HL-60 (cell line): ENCODE measurements around the gene POLD3.

Source experiments
- DNase-seq, 2 experiments: peaks; one replicate each; pipeline ENCODE4 v3.0.0-alpha.2; 2010 to 2020; ENCODE audit warnings: low read depth in 1 of 2, low spot score in 1 of 2
- H3K27ac ChIP-seq: fragments of 250-450 bp; sonication (Bioruptor Pico); replicated peaks from 2 replicates; pipeline ENCODE4 v1.5.1; 2020; ENCODE audit warnings: mild to moderate bottlenecking, moderate library complexity
- H3K27me3 ChIP-seq: fragments of 250-450 bp; sonication (Bioruptor Pico); 2 replicates; pipeline ENCODE4 v1.5.1; 2021; ENCODE audit warnings: mild to moderate bottlenecking, moderate library complexity; ENCODE audit not compliant: insufficient read depth, poor library complexity, severe bottlenecking
- H3K4me3 ChIP-seq: replicated peaks from 2 replicates; pipeline ENCODE4 v1.5.1; 2011; ENCODE audit warnings: mild to moderate bottlenecking, control low read depth, low read length; ENCODE audit not compliant: insufficient read depth
- CTCF ChIP-seq: IDR thresholded peaks from one replicate; pipeline ENCODE4 v1.5.1; 2011; ENCODE audit warnings: low read length, control low read depth, inconsistent platforms; ENCODE audit not compliant: insufficient read depth
- GABPA ChIP-seq: IDR thresholded peaks from 2 replicates; pipeline ENCODE4 v1.6.1; 2012; ENCODE audit warnings: low read depth
- POLR2AphosphoS5 ChIP-seq: IDR thresholded peaks from 2 replicates; pipeline ENCODE4 v1.6.1; 2012; ENCODE audit warnings: low read depth
- REST ChIP-seq: IDR thresholded peaks from 2 replicates; pipeline ENCODE4 v1.6.1; 2012; ENCODE audit warnings: low read depth; ENCODE audit not compliant: insufficient replicate concordance
- SPI1 ChIP-seq: IDR thresholded peaks from 2 replicates; pipeline ENCODE4 v1.6.1; 2012; ENCODE audit warnings: low read depth, mild to moderate bottlenecking, borderline replicate concordance

Gene POLD3

GRCh38 chr11:74550991-74551753 lies 41.2 kb upstream of the POLD3 start:
- TF ChIP-seq POLR2AphosphoS5 (no peak), SPI1 (no peak), CTCF (no peak), GABPA (no peak), REST (no peak)
- no peak overlapping the region for H3K27ac ChIP-seq
- no peaks in the 10 kb centered on the region for H3K27me3 ChIP-seq
- DNase-seq = no peak
- no peak overlapping the region for H3K4me3 ChIP-seq

GRCh38 chr11:74551754-74552145 lies 40.6 kb upstream of the POLD3 start:
- no peak for TF ChIP-seq POLR2AphosphoS5
- no peak for TF ChIP-seq CTCF
- TF ChIP-seq GABPA = no peak
- TF ChIP-seq REST = no peak
- TF ChIP-seq SPI1 = no peak
- Histone ChIP-seq H3K27me3 (no peaks in the 10 kb centered on the region), H3K4me3 (no peak overlapping the region), H3K27ac (no peak overlapping the region)
- DNase-seq = no peak

- Histone ChIP-seq H3K27me3 (no peaks in the 10 kb centered on the region), H3K4me3 (no peak overlapping the region), H3K27ac (no peak overlapping the region)
- TF ChIP-seq SPI1 (peak; percentile 57), REST (no peak)
- no peak for DNase-seq
Observed at GRCh38 chr11:74557526-74557925, 34.9 kb upstream of the POLD3 start.
